PFSK-1 (cell line): ENCODE results near the gene ZCCHC2.

Experiments
- FOXP2 ChIP-seq: optimal IDR thresholded peaks from 2 replicates; pipeline ENCODE3; 2011; ENCODE audit warnings: borderline replicate concordance, control low read depth, inconsistent platforms; ENCODE audit not compliant: insufficient read depth; ENCODE audit errors: extremely low read length, extremely low read depth
- POLR2AphosphoS5 ChIP-seq: IDR thresholded peaks from 2 replicates; pipeline ENCODE4 v1.6.1; 2012; ENCODE audit warnings: low read depth, mild to moderate bottlenecking, control low read depth, low read length, moderate library complexity
- REST ChIP-seq, 2 experiments: IDR thresholded peaks; 2 replicates each; pipeline versions ENCODE4 v1.6.1 to v1.8.0; 2011 to 2012; ENCODE audit warnings: low read depth in 2 of 2, low read length in 2 of 2, control low read depth in 1 of 2, inconsistent platforms in 1 of 2, mild to moderate bottlenecking in 1 of 2, moderate library complexity in 1 of 2; ENCODE audit not compliant: insufficient read depth in 1 of 2
- SIN3A ChIP-seq: IDR thresholded peaks from 2 replicates; pipeline ENCODE4 v1.6.1; 2012; ENCODE audit warnings: mild to moderate bottlenecking, low read length, moderate library complexity, borderline replicate concordance; ENCODE audit not compliant: insufficient read depth
- TAF1 ChIP-seq: IDR thresholded peaks from 2 replicates; pipeline ENCODE4 v1.6.1; 2012; ENCODE audit warnings: low read length, control low read depth, borderline replicate concordance; ENCODE audit not compliant: insufficient read depth

The ZCCHC2 gene

GRCh38 chr18:62500966-62501591 is 21.7 kb upstream of the ZCCHC2 start:
- TF ChIP-seq SIN3A (no peak), POLR2AphosphoS5 (no peak), FOXP2 (no peak), REST (IDR thresholded peaks at IDR 0.05; ENCODE audit: insufficient read depth in 1 of 2, low read depth in 2 of 2, low read length in 2 of 2) (no peak), TAF1 (no peak)

GRCh38 chr18:62505669-62506494 is 16.9 kb upstream of the ZCCHC2 start:
- no peak for TF ChIP-seq TAF1
- TF ChIP-seq REST (IDR thresholded peaks at IDR 0.05; ENCODE audit: insufficient read depth in 1 of 2, low read depth in 2 of 2, low read length in 2 of 2), result no peak
- no peak for TF ChIP-seq POLR2AphosphoS5

GRCh38 chr18:62506495-62507143 is 16.2 kb upstream of the ZCCHC2 start:
- no peak for TF ChIP-seq TAF1
- TF ChIP-seq FOXP2, result no peak
- TF ChIP-seq SIN3A, result no peak
- TF ChIP-seq REST (IDR thresholded peaks at IDR 0.05; ENCODE audit: insufficient read depth in 1 of 2, low read depth in 2 of 2, low read length in 2 of 2), result no peak
- TF ChIP-seq POLR2AphosphoS5, result no peak

DNA sequence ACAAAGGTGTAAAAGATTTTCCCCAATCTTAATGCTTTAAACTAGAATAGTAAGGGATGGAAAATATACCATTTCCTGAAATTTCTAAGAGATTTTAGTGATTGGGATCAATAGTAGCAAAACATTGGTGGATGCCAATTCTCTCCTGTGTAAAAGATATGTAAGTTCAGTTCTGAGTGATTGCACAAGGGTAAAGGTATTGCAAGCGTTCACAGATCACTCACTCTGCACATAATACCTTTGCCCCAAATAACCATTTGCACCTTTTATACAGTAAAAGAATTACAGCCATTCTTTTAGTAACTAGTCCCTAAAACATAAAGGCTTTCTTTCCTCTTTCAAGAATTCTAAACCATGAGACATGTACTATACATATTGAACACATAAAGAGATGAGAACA is 13.0 kb upstream of the ZCCHC2 start:
- TF ChIP-seq TAF1 (no peak), SIN3A (no peak), POLR2AphosphoS5 (no peak), REST (IDR thresholded peaks at IDR 0.05; ENCODE audit: insufficient read depth in 1 of 2, low read depth in 2 of 2, low read length in 2 of 2) (no peak), FOXP2 (no peak)
